Right lobe of liver (tissue), 4 donors: Measurements from ENCODE around the gene NKD2.

Experiments used
- CTCF ChIP-seq, 4 donors: fragments of 200-600 bp in 3 of 4; fragments of 450-650 bp in 1 of 4; IDR thresholded peaks; one replicate each; pipeline versions ENCODE4 v1.5.1 to v1.8.0; 2016 to 2022; ENCODE audit warnings: antibody characterized with exemption in 4 of 4, mild to moderate bottlenecking in 2 of 4
- POLR2A ChIP-seq: fragments of 450-650 bp; IDR thresholded peaks from one replicate; pipeline ENCODE4 v1.6.1; 2017; ENCODE audit warnings: antibody characterized with exemption, mild to moderate bottlenecking
- donor health status: DM: no; HTN: no; CAD: no.
- donor health status: DM: no; HTN: no; CAD: no.
- donor health status: DM: no; HTN: yes; CAD: no.

DNA sequence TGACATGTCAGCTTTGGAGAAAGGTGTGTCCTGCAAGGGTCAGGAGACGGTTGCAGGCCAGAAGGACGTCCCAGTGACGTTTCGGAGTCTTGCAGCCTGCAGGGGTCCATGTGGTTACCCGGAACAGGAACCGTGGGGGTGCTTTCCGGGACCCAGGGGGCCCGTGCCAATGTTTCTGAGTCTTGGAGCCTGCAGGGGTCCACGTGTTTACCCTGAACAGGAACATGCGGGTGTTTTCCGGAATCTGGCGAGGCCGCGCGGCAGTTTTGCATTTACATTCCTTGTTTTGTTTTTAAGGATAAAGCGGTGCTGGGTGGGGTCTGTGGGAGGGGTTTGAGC, 30.6 kb downstream of the NKD2 start:
- TF ChIP-seq POLR2A (no peak), CTCF (IDR thresholded peaks at IDR 0.05) (no peak)
